ENCODE measurements around the gene CCKAR. TPM values are rescaled to one million over a fixed set of nuclear protein-coding genes. Genes with fewer than 3 reads are reported as not detected.
A peak's percentile ranks its signal among the peaks of the same experiment; 100 is the strongest.

The CCKAR gene
- total and polyA plus RNA-seq, 2 donors from 2014 or later, result 0.22 TPM; not detected in 1

- DNase-seq (no peak), FAIRE-seq (no peak)
- intact Hi-C loops (cut with DNase I), result no loop called here
- Histone ChIP-seq H3K36me3 (ENCODE audit: control insufficient read depth in 2 of 3, insufficient read depth in 3 of 3, low read length in 3 of 3) (no peaks in the 10 kb centered on the region), H3K9me3 (ENCODE audit: control insufficient read depth in 2 of 3, insufficient read depth in 1 of 3, low read length in 3 of 3) (no peaks in the 10 kb centered on the region), H3K27me3 (ENCODE audit: control insufficient read depth, insufficient read depth, low read length) (no peaks in the 10 kb centered on the region), H3K4me1 (ENCODE audit: control insufficient read depth in 2 of 3, insufficient read depth in 2 of 3, low read depth in 1 of 3, low read length in 3 of 3) (no peaks in the 10 kb centered on the region), H3K27ac (ENCODE audit: low read depth in 2 of 2, low read length in 2 of 2) (no peak overlapping the region), H3K9ac (ENCODE audit: low read length in 3 of 3) (no peak overlapping the region), H3K4me3 (ENCODE audit: low read length in 3 of 3) (no peak overlapping the region)
- TF ChIP-seq CTCF (IDR thresholded peaks at IDR 0.05; ENCODE audit: borderline replicate concordance, extremely low read depth, insufficient read depth), result no peak
These were observed 39.8 kb upstream of the CCKAR start for GRCh38 chr4:26530099-26530498.

GRCh38 chr4:26529479-26529878 is 39.2 kb upstream of the CCKAR start:
- DNase-seq (no peak), FAIRE-seq (no peak)
- Histone ChIP-seq H3K27me3 (ENCODE audit: control insufficient read depth, insufficient read depth, low read length) (no peaks in the 10 kb centered on the region), H3K36me3 (ENCODE audit: control insufficient read depth in 2 of 3, insufficient read depth in 3 of 3, low read length in 3 of 3) (no peaks in the 10 kb centered on the region), H3K9ac (ENCODE audit: low read length in 3 of 3) (no peak overlapping the region), H3K4me3 (ENCODE audit: low read length in 3 of 3) (no peak overlapping the region), H3K4me1 (ENCODE audit: control insufficient read depth in 2 of 3, insufficient read depth in 2 of 3, low read depth in 1 of 3, low read length in 3 of 3) (no peaks in the 10 kb centered on the region), H3K27ac (ENCODE audit: low read depth in 2 of 2, low read length in 2 of 2) (no peak overlapping the region), H3K9me3 (ENCODE audit: control insufficient read depth in 2 of 3, insufficient read depth in 1 of 3, low read length in 3 of 3) (no peaks in the 10 kb centered on the region)
- intact Hi-C loops (cut with DNase I), result no loop called here
- no peak for TF ChIP-seq CTCF (IDR thresholded peaks at IDR 0.05; ENCODE audit: borderline replicate concordance, extremely low read depth, insufficient read depth)

- H3K9ac ChIP-seq (ENCODE audit: low read length in 3 of 3), result no peak overlapping the region
- no peaks in the 10 kb centered on the region for H3K9me3 ChIP-seq (ENCODE audit: control insufficient read depth in 2 of 3, insufficient read depth in 1 of 3, low read length in 3 of 3)
- H3K4me1 ChIP-seq (ENCODE audit: control insufficient read depth in 2 of 3, insufficient read depth in 2 of 3, low read depth in 1 of 3, low read length in 3 of 3), result no peaks in the 10 kb centered on the region
- no peak for FAIRE-seq
- no peak overlapping the region for H3K27ac ChIP-seq (ENCODE audit: low read depth in 2 of 2, low read length in 2 of 2)
- H3K4me3 ChIP-seq (ENCODE audit: low read length in 3 of 3), result no peak overlapping the region
- intact Hi-C loops (cut with DNase I), result no loop called here
- no peak for DNase-seq
- no peaks in the 10 kb centered on the region for H3K36me3 ChIP-seq (ENCODE audit: control insufficient read depth in 2 of 3, insufficient read depth in 3 of 3, low read length in 3 of 3)
- no peaks in the 10 kb centered on the region for H3K27me3 ChIP-seq (ENCODE audit: control insufficient read depth, insufficient read depth, low read length)
- no peak for TF ChIP-seq CTCF (IDR thresholded peaks at IDR 0.05; ENCODE audit: borderline replicate concordance, extremely low read depth, insufficient read depth)
These were observed 35.5 kb upstream of the CCKAR start for GRCh38 chr4:26525771-26526150.

- H3K4me1 ChIP-seq (ENCODE audit: control insufficient read depth in 2 of 3, insufficient read depth in 2 of 3, low read depth in 1 of 3, low read length in 3 of 3), result no peaks in the 10 kb centered on the region
- DNase-seq (peak in 2 of 5 donors; percentile 6 to 13), FAIRE-seq (no peak)
- H3K27ac ChIP-seq (ENCODE audit: low read depth in 2 of 2, low read length in 2 of 2), result no peak overlapping the region
- TF ChIP-seq CTCF (IDR thresholded peaks at IDR 0.05; ENCODE audit: borderline replicate concordance, extremely low read depth, insufficient read depth), result no peak
- H3K4me3 ChIP-seq (ENCODE audit: low read length in 3 of 3), result no peak overlapping the region
- H3K36me3 ChIP-seq (ENCODE audit: control insufficient read depth in 2 of 3, insufficient read depth in 3 of 3, low read length in 3 of 3), result no peaks in the 10 kb centered on the region
- H3K9me3 ChIP-seq (ENCODE audit: control insufficient read depth in 2 of 3, insufficient read depth in 1 of 3, low read length in 3 of 3), result no peaks in the 10 kb centered on the region
- no peak overlapping the region for H3K9ac ChIP-seq (ENCODE audit: low read length in 3 of 3)
- H3K27me3 ChIP-seq (ENCODE audit: control insufficient read depth, insufficient read depth, low read length), result no peaks in the 10 kb centered on the region
- intact Hi-C loops (cut with DNase I), result no loop called here
These were observed 35.0 kb upstream of the CCKAR start for GRCh38 chr4:26525136-26525770.

Measured in kidney (tissue), 14 donors.